Sigmoid colon (tissue), 7 donors: ENCODE data around the gene ADARB2. TPM values are rescaled to one million over a fixed set of nuclear protein-coding genes. Genes with fewer than 3 reads are reported as not detected.

ENCODE experiments used
- DNase-seq: peaks from one replicate; pipeline ENCODE4 v3.0.0-alpha.2; 2019
- H3K27ac ChIP-seq, 4 donors: fragments of 200-600 bp; sonication (generic); one replicate each; pipeline ENCODE4 v1.5.1; 2016 to 2019; ENCODE audit warnings: mild to moderate bottlenecking in 1 of 4
- H3K27me3 ChIP-seq, 3 donors: fragments of 200-600 bp; sonication (generic); one replicate each; pipeline ENCODE4 v1.5.1; 2019; ENCODE audit warnings: mild to moderate bottlenecking in 1 of 3
- H3K36me3 ChIP-seq, 4 donors: fragments of 200-600 bp; sonication (generic); one replicate each; pipeline ENCODE4 v1.5.1; 2016 to 2019
- H3K4me1 ChIP-seq, 4 donors: fragments of 200-600 bp; sonication (generic); one replicate each; pipeline ENCODE4 v1.5.1; 2017 to 2019
- H3K4me3 ChIP-seq, 4 donors: fragments of 200-600 bp; sonication (generic); one replicate each; pipeline ENCODE4 v1.5.1; 2017 to 2019; ENCODE audit warnings: mild to moderate bottlenecking in 2 of 4, moderate library complexity in 1 of 4
- H3K9me3 ChIP-seq, 4 donors: fragments of 200-600 bp in 3 of 4; sonication (generic) in 3 of 4; one replicate each; pipeline versions ENCODE4 v1.5.1 to v1.6.1; 2013 to 2019
- EP300 ChIP-seq, 4 donors: sonication (generic); formaldehyde crosslinking; IDR thresholded peaks; one replicate each; pipeline ENCODE4 v1.6.1; 2017; ENCODE audit warnings: antibody characterized with exemption in 4 of 4
- POLR2A ChIP-seq, 2 donors: fragments of 450-650 bp; IDR thresholded peaks; one replicate each; pipeline ENCODE4 v1.6.1; 2016; ENCODE audit warnings: antibody characterized with exemption in 2 of 2, mild to moderate bottlenecking in 2 of 2, moderate library complexity in 2 of 2
- POLR2AphosphoS5 ChIP-seq, 4 donors: sonication (generic); formaldehyde crosslinking; IDR thresholded peaks; one replicate each; pipeline ENCODE4 v1.6.1; 2017; ENCODE audit warnings: antibody characterized with exemption in 4 of 4
- WGBS, 2 donors: extraction: QIAGEN DNeasy Blood & Tissue Kit; methylation state at CpG; one replicate each; pipeline ENCODE4 v1.1.7; 2013; 5-methylcytosine and 5-hydroxymethylcytosine counted together
- intact Hi-C: fragments of 100-400 bp; cut with DNase I; formaldehyde crosslinking; loops from one replicate; pipeline ENCODE4 v1.15.1; 2023
- polyA plus RNA-seq, 3 donors: library from polyadenylated mRNA; stranded (reverse); fragments of 200-250 nt; gene quantifications; one replicate each; pipeline ENCODE4 v1.2.3, GENCODE V29; 2013
- total RNA-seq, 4 donors: library from RNA; depleted of rRNA; stranded (reverse); fragments of >200 nt; gene quantifications; one replicate each; pipeline ENCODE4 v1.1.0, GENCODE V29; 2016
- TF ChIP-seq, protein P1 (sequence below), 4 experiments: fragments of 450-650 bp in 3 of 4; fragments of 200-600 bp in 1 of 4; IDR thresholded peaks; one replicate each; pipeline ENCODE4 v1.5.1; 2016 to 2019; ENCODE audit warnings: antibody characterized with exemption in 4 of 4, mild to moderate bottlenecking in 3 of 4, moderate library complexity in 2 of 4
- donor health status: healthy with polysubstance abuse.
- donor health status: Bipolar disorder and iron deficiency.
- donor health status: healthy.

ADARB2 gene
- total and polyA plus RNA-seq, 7 donors: 0.60 to 5.9 (median 3.5) TPM; not detected in 1

DNA sequence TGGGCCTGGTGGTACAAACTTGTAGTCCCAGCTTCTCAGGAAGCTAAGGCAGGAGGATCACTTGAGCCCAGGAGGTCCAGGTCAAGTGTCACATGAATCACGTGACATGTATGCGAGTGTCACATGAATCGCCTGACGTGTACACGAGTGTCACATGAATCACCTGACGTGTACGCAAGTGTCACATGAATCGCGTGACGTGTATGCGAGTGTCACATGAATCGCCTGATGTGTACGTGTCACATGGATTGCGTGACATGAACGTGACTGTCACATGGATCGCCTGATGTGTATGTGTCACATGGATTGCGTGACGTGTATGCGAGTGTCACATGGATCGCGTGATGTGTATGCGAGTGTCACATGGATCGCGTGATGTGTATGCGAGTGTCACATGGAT lies 9.5 kb upstream of the ADARB2 start:
- no peaks in the 10 kb centered on the region for H3K36me3 ChIP-seq
- no peak overlapping the region for H3K27ac ChIP-seq
- no peaks in the 10 kb centered on the region for H3K4me1 ChIP-seq
- H3K4me3 ChIP-seq: no peak overlapping the region
- WGBS, 2 donors: 96 to 97% methylated on average over 25 of the region's 25 CpGs
- no peak for DNase-seq
- intact Hi-C loops: no loop called here
- H3K27me3 ChIP-seq: peaks cover 0 to 3% (median 0%) of the 10 kb centered on the region in 3 donors
- peaks cover 0 to 3% (median 1%) of the 10 kb centered on the region in 4 donors for H3K9me3 ChIP-seq
- no peak for TF ChIP-seq POLR2A (IDR thresholded peaks at IDR 0.05)
- TF ChIP-seq EP300 (IDR thresholded peaks at IDR 0.05): no peak
- TF ChIP-seq, protein P1, sequence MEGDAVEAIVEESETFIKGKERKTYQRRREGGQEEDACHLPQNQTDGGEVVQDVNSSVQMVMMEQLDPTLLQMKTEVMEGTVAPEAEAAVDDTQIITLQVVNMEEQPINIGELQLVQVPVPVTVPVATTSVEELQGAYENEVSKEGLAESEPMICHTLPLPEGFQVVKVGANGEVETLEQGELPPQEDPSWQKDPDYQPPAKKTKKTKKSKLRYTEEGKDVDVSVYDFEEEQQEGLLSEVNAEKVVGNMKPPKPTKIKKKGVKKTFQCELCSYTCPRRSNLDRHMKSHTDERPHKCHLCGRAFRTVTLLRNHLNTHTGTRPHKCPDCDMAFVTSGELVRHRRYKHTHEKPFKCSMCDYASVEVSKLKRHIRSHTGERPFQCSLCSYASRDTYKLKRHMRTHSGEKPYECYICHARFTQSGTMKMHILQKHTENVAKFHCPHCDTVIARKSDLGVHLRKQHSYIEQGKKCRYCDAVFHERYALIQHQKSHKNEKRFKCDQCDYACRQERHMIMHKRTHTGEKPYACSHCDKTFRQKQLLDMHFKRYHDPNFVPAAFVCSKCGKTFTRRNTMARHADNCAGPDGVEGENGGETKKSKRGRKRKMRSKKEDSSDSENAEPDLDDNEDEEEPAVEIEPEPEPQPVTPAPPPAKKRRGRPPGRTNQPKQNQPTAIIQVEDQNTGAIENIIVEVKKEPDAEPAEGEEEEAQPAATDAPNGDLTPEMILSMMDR (IDR thresholded peaks at IDR 0.05): no peak
- no peak for TF ChIP-seq POLR2AphosphoS5 (IDR thresholded peaks at IDR 0.05)

DNA sequence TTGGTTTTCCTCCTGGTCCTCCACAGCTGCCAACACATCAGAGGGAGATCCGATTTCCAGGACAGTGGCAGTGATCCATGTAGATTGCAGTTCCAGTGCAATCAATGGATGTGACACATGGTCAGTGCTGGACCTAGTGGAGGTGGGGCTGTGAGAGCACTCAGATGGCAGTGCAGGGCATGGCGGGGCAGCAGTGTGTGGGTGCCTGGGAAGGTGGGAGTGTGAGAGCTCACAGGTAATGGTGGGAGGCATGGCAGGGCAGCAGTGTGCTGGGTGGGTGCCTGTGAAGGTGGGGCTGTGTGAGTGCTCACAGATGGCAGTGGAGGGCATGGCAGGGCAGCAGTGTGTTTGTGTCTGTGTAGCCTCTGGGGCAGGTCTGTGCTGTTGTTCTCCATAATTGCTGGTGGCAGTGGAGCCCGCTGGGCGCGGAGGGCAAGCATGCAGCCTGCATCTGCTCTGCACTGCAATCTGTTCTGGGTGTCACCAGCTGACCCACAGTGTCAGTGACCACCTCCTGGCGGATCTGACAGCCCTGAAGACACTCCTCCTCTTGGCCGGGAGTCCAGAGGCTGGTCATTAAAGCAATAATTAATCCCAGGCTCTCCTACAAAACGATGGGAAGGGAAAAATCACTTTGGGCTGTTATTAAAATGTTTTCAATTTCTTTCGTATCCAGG lies 8.6 kb upstream of the ADARB2 start:
- no peak overlapping the region for H3K4me3 ChIP-seq
- TF ChIP-seq POLR2A (IDR thresholded peaks at IDR 0.05) (no peak), EP300 (IDR thresholded peaks at IDR 0.05) (no peak), POLR2AphosphoS5 (IDR thresholded peaks at IDR 0.05) (no peak)
- TF ChIP-seq, protein P1 (IDR thresholded peaks at IDR 0.05): no peak
- H3K9me3 ChIP-seq: peaks cover 0 to 3% (median 1%) of the 10 kb centered on the region in 4 donors
- no peak for DNase-seq
- 68 to 79% methylated on average over 9 of the region's 9 CpGs for WGBS, 2 donors
- intact Hi-C loops: no loop called here
- no peaks in the 10 kb centered on the region for H3K36me3 ChIP-seq
- H3K27ac ChIP-seq: no peak overlapping the region
- peaks cover 0 to 7% (median 0%) of the 10 kb centered on the region in 3 donors for H3K27me3 ChIP-seq
- no peaks in the 10 kb centered on the region for H3K4me1 ChIP-seq

DNA sequence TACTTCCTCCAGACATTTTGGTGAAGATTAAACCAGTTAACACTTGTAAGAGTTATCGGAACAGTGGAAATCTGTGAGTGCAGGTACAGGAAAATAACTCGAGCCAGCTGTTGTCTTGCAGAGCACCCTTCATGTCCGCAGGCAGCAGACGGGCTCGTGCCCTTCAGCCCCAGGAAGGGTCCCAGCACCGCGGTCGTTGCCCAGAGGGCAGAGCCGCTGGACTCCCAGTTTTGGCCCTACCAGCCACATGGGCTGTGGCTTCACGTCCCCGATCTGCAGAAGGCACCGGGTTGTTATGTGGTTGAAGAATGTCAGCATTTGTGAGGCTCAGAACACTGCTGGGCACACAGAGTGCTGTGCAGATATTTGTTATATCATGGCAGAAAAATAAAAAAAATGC lies 7.2 kb upstream of the ADARB2 start:
- H3K27ac ChIP-seq: no peak overlapping the region
- no peaks in the 10 kb centered on the region for H3K4me1 ChIP-seq
- DNase-seq: no peak
- intact Hi-C loops: no loop called here
- no peaks in the 10 kb centered on the region for H3K36me3 ChIP-seq
- H3K4me3 ChIP-seq: no peak overlapping the region
- peaks cover 0 to 3% (median 0%) of the 10 kb centered on the region in 4 donors for H3K9me3 ChIP-seq
- WGBS, 2 donors: 89 to 92% methylated on average over 12 of the region's 12 CpGs
- H3K27me3 ChIP-seq: peaks cover 0 to 21% (median 7%) of the 10 kb centered on the region in 3 donors
- TF ChIP-seq, protein P1 (IDR thresholded peaks at IDR 0.05): no peak

DNA sequence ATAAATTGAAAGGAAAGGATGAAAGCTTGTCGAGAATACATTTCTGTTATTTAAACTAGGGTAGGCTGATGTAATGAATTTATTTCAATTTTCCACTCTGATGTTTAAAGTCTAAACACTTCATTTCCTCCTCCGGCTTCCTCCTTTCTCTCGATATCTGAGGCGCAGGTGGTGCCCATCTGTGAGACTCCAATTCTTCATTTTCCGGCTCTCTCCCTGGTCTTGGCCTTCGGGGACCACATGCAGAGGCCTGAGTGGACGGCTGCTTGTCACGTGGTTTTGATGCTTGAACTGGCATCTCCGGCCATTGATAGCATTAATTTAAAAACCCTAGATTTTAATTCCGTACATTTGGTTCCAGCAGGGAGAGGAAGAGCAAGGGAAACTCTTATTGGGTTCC lies 5.8 kb upstream of the ADARB2 start:
- Histone ChIP-seq H3K27me3 (peaks cover 4 to 35% (median 18%) of the 10 kb centered on the region in 3 donors), H3K9me3 (no peaks in the 10 kb centered on the region), H3K4me3 (no peak overlapping the region), H3K36me3 (no peaks in the 10 kb centered on the region), H3K4me1 (no peaks in the 10 kb centered on the region), H3K27ac (no peak overlapping the region)
- intact Hi-C loops: no loop called here
- no peak for TF ChIP-seq POLR2AphosphoS5 (IDR thresholded peaks at IDR 0.05)
- 79 to 82% methylated on average over 10 of the region's 10 CpGs for WGBS, 2 donors
- no peak for DNase-seq

DNA sequence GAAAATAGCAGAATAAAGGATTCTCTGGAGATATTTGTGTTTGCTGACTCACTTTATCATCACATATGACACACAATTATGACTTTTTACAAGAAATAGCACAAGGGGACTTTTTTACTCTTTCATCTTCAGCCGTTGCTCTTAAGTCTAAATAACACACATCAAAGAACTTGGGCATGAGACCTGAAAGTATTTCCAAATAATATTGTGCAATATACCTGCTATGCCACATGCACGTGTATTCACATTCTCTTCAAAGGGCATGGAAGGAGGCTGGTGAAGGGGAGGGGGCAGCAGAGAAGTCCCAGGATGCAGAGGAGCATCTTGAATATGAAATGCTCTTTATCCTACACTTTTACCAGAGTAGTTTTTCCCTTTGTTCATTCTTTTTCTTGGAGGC lies 4.1 kb upstream of the ADARB2 start:
- Histone ChIP-seq H3K4me1 (peaks cover 0 to 14% (median 8%) of the 10 kb centered on the region in 4 donors), H3K36me3 (no peaks in the 10 kb centered on the region), H3K27ac (no peak overlapping the region), H3K4me3 (no peak overlapping the region), H3K27me3 (peaks cover 8 to 52% (median 26%) of the 10 kb centered on the region in 3 donors), H3K9me3 (no peaks in the 10 kb centered on the region)
- intact Hi-C loops: no loop called here
- TF ChIP-seq EP300 (IDR thresholded peaks at IDR 0.05) (no peak), POLR2AphosphoS5 (IDR thresholded peaks at IDR 0.05) (no peak), POLR2A (IDR thresholded peaks at IDR 0.05) (no peak)
- TF ChIP-seq, protein P1 (IDR thresholded peaks at IDR 0.05): no peak
- WGBS, 2 donors: 18 to 52% methylated on average over 2 of the region's 2 CpGs
- DNase-seq: no peak
